Measurements from ENCODE around the gene DENND1A.
A peak's percentile ranks its signal among the peaks of the same experiment; 100 is the strongest.

DENND1A gene

GRCh38 chr9:123835821-123836220 is 94.1 kb downstream of the DENND1A start:
- Histone ChIP-seq H2BK15ac (ENCODE audit: low read depth, poor library complexity, severe bottlenecking) (no peak overlapping the region), H3K27ac (ENCODE audit: low read length, poor library complexity, severe bottlenecking) (no peak overlapping the region), H3K4me1 (ENCODE audit: control insufficient read depth, insufficient read depth, low read depth, low read length) (no peaks in the 10 kb centered on the region), H4K8ac (ENCODE audit: low read length) (no peak overlapping the region), H3K23ac (ENCODE audit: low read length in 2 of 2) (no peak overlapping the region), H3K9ac (ENCODE audit: low read length) (no peak overlapping the region), H2AK5ac (ENCODE audit: low read length, severe bottlenecking) (no peak overlapping the region), H2AFZ (ENCODE audit: low read depth, low read length) (no peak overlapping the region), H4K91ac (ENCODE audit: low read length) (no peak overlapping the region), H2BK120ac (ENCODE audit: low read depth, low read length) (no peak overlapping the region), H3K79me1 (replicated peaks; ENCODE audit: low read length, poor library complexity, severe bottlenecking) (peaks cover 15% of the 10 kb centered on the region), H3K4me3 (ENCODE audit: insufficient read depth in 1 of 2, low read depth in 1 of 2, low read length in 2 of 2) (no peak overlapping the region), H2BK12ac (ENCODE audit: low read length in 2 of 2) (no peak overlapping the region), H3K9me3 (ENCODE audit: control insufficient read depth, low read length) (peaks cover 25% of the 10 kb centered on the region), H3K27me3 (ENCODE audit: control insufficient read depth in 1 of 2, insufficient read depth in 1 of 2, low read length in 2 of 2) (no peaks in the 10 kb centered on the region), H3K36me3 (ENCODE audit: control insufficient read depth in 1 of 2, insufficient read depth in 2 of 2, low read depth in 1 of 2, low read length in 2 of 2) (peaks cover 0 to 2% of the 10 kb centered on the region in 2 experiments), H3K14ac (ENCODE audit: low read length in 2 of 2) (no peak overlapping the region), H3K4ac (ENCODE audit: low read depth in 1 of 2, low read length in 2 of 2) (no peak overlapping the region), H3K18ac (ENCODE audit: low read depth in 1 of 2, low read length in 2 of 2) (no peak overlapping the region), H2BK5ac (ENCODE audit: low read depth, low read length, poor library complexity, severe bottlenecking) (no peak overlapping the region), H3K4me2 (ENCODE audit: low read length, poor library complexity, severe bottlenecking) (no peak overlapping the region)
- no CpG with 5 or more reads among the region's 1 CpG for WGBS
- DNase-seq = peak; percentile 2

GRCh38 chr9:123834889-123835562 is 94.9 kb downstream of the DENND1A start:
- H3K36me3 ChIP-seq (ENCODE audit: control insufficient read depth in 1 of 2, insufficient read depth in 2 of 2, low read depth in 1 of 2, low read length in 2 of 2) = peaks cover 0 to 5% of the 10 kb centered on the region in 2 experiments
- H3K4me3 ChIP-seq (ENCODE audit: insufficient read depth in 1 of 2, low read depth in 1 of 2, low read length in 2 of 2) = no peak overlapping the region
- 14% methylated on average over 4 of the region's 7 CpGs for WGBS
- H4K8ac ChIP-seq (ENCODE audit: low read length) = no peak overlapping the region
- no peaks in the 10 kb centered on the region for H3K27me3 ChIP-seq (ENCODE audit: control insufficient read depth in 1 of 2, insufficient read depth in 1 of 2, low read length in 2 of 2)
- peaks cover 14% of the 10 kb centered on the region for H3K79me1 ChIP-seq (replicated peaks; ENCODE audit: low read length, poor library complexity, severe bottlenecking)
- H2BK15ac ChIP-seq (ENCODE audit: low read depth, poor library complexity, severe bottlenecking) = no peak overlapping the region
- H3K18ac ChIP-seq (ENCODE audit: low read depth in 1 of 2, low read length in 2 of 2) = no peak overlapping the region
- H3K14ac ChIP-seq (ENCODE audit: low read length in 2 of 2) = no peak overlapping the region
- no peak overlapping the region for H3K4me2 ChIP-seq (ENCODE audit: low read length, poor library complexity, severe bottlenecking)
- H3K9me3 ChIP-seq (ENCODE audit: control insufficient read depth, low read length) = peaks cover 25% of the 10 kb centered on the region
- peak; percentile 48 for DNase-seq
- H2BK12ac ChIP-seq (ENCODE audit: low read length in 2 of 2) = no peak overlapping the region
- no peak overlapping the region for H2BK5ac ChIP-seq (ENCODE audit: low read depth, low read length, poor library complexity, severe bottlenecking)
- H3K9ac ChIP-seq (ENCODE audit: low read length) = no peak overlapping the region
- H2BK120ac ChIP-seq (ENCODE audit: low read depth, low read length) = no peak overlapping the region
- H2AFZ ChIP-seq (ENCODE audit: low read depth, low read length) = no peak overlapping the region
- no peak overlapping the region for H3K23ac ChIP-seq (ENCODE audit: low read length in 2 of 2)
- no peak overlapping the region for H4K91ac ChIP-seq (ENCODE audit: low read length)
- H3K4ac ChIP-seq (ENCODE audit: low read depth in 1 of 2, low read length in 2 of 2) = no peak overlapping the region
- H3K27ac ChIP-seq (ENCODE audit: low read length, poor library complexity, severe bottlenecking) = no peak overlapping the region
- H3K4me1 ChIP-seq (ENCODE audit: control insufficient read depth, insufficient read depth, low read depth, low read length) = no peaks in the 10 kb centered on the region
- H2AK5ac ChIP-seq (ENCODE audit: low read length, severe bottlenecking) = no peak overlapping the region

GRCh38 chr9:123834218-123834888 is 95.6 kb downstream of the DENND1A start:
- Histone ChIP-seq H3K14ac (ENCODE audit: low read length in 2 of 2) (no peak overlapping the region), H3K79me1 (replicated peaks; ENCODE audit: low read length, poor library complexity, severe bottlenecking) (peaks cover 14% of the 10 kb centered on the region), H2BK15ac (ENCODE audit: low read depth, poor library complexity, severe bottlenecking) (no peak overlapping the region), H4K8ac (ENCODE audit: low read length) (no peak overlapping the region), H3K4me1 (ENCODE audit: control insufficient read depth, insufficient read depth, low read depth, low read length) (no peaks in the 10 kb centered on the region), H4K91ac (ENCODE audit: low read length) (no peak overlapping the region), H3K23ac (ENCODE audit: low read length in 2 of 2) (no peak overlapping the region), H2AK5ac (ENCODE audit: low read length, severe bottlenecking) (no peak overlapping the region), H3K4me3 (ENCODE audit: insufficient read depth in 1 of 2, low read depth in 1 of 2, low read length in 2 of 2) (no peak overlapping the region), H2BK12ac (ENCODE audit: low read length in 2 of 2) (no peak overlapping the region), H2BK120ac (ENCODE audit: low read depth, low read length) (no peak overlapping the region), H3K4ac (ENCODE audit: low read depth in 1 of 2, low read length in 2 of 2) (no peak overlapping the region), H3K27me3 (ENCODE audit: control insufficient read depth in 1 of 2, insufficient read depth in 1 of 2, low read length in 2 of 2) (no peaks in the 10 kb centered on the region), H2BK5ac (ENCODE audit: low read depth, low read length, poor library complexity, severe bottlenecking) (no peak overlapping the region), H3K4me2 (ENCODE audit: low read length, poor library complexity, severe bottlenecking) (no peak overlapping the region), H3K9me3 (ENCODE audit: control insufficient read depth, low read length) (peaks cover 32% of the 10 kb centered on the region), H3K9ac (ENCODE audit: low read length) (no peak overlapping the region), H2AFZ (ENCODE audit: low read depth, low read length) (no peak overlapping the region), H3K27ac (ENCODE audit: low read length, poor library complexity, severe bottlenecking) (no peak overlapping the region), H3K18ac (ENCODE audit: low read depth in 1 of 2, low read length in 2 of 2) (no peak overlapping the region), H3K36me3 (ENCODE audit: control insufficient read depth in 1 of 2, insufficient read depth in 2 of 2, low read depth in 1 of 2, low read length in 2 of 2) (peaks cover 0 to 8% of the 10 kb centered on the region in 2 experiments)
- WGBS = 67% methylated on average over 6 of the region's 7 CpGs
- peak; percentile 9 for DNase-seq

GRCh38 chr9:123832858-123833650 is 96.9 kb downstream of the DENND1A start:
- Histone ChIP-seq H3K36me3 (ENCODE audit: control insufficient read depth in 1 of 2, insufficient read depth in 2 of 2, low read depth in 1 of 2, low read length in 2 of 2) (peaks cover 0 to 6% of the 10 kb centered on the region in 2 experiments), H2BK12ac (ENCODE audit: low read length in 2 of 2) (no peak overlapping the region), H3K4ac (ENCODE audit: low read depth in 1 of 2, low read length in 2 of 2) (no peak overlapping the region), H3K4me1 (ENCODE audit: control insufficient read depth, insufficient read depth, low read depth, low read length) (no peaks in the 10 kb centered on the region), H3K14ac (ENCODE audit: low read length in 2 of 2) (no peak overlapping the region), H3K4me3 (ENCODE audit: insufficient read depth in 1 of 2, low read depth in 1 of 2, low read length in 2 of 2) (no peak overlapping the region), H3K4me2 (ENCODE audit: low read length, poor library complexity, severe bottlenecking) (no peak overlapping the region), H3K79me1 (replicated peaks; ENCODE audit: low read length, poor library complexity, severe bottlenecking) (peaks cover 9% of the 10 kb centered on the region), H2BK120ac (ENCODE audit: low read depth, low read length) (no peak overlapping the region), H3K9ac (ENCODE audit: low read length) (no peak overlapping the region), H3K27me3 (ENCODE audit: control insufficient read depth in 1 of 2, insufficient read depth in 1 of 2, low read length in 2 of 2) (no peaks in the 10 kb centered on the region), H2AFZ (ENCODE audit: low read depth, low read length) (no peak overlapping the region), H3K23ac (ENCODE audit: low read length in 2 of 2) (no peak overlapping the region), H3K27ac (ENCODE audit: low read length, poor library complexity, severe bottlenecking) (no peak overlapping the region), H2AK5ac (ENCODE audit: low read length, severe bottlenecking) (no peak overlapping the region), H3K18ac (ENCODE audit: low read depth in 1 of 2, low read length in 2 of 2) (no peak overlapping the region), H3K9me3 (ENCODE audit: control insufficient read depth, low read length) (peaks cover 44% of the 10 kb centered on the region), H2BK15ac (ENCODE audit: low read depth, poor library complexity, severe bottlenecking) (no peak overlapping the region), H4K91ac (ENCODE audit: low read length) (peak overlapping the region; percentile 50), H4K8ac (ENCODE audit: low read length) (no peak overlapping the region), H2BK5ac (ENCODE audit: low read depth, low read length, poor library complexity, severe bottlenecking) (no peak overlapping the region)
- WGBS = 92% methylated on average over 8 of the region's 8 CpGs
- DNase-seq = no peak
